Loucy (cell line): ENCODE data around the gene RPS6KA6.

ENCODE experiments used
- EZH2phosphoT487 ChIP-seq: fragments of 200-600 bp; IDR thresholded peaks from 2 replicates; pipeline ENCODE4 v1.6.1; 2018; ENCODE audit warnings: antibody characterized with exemption, mild to moderate bottlenecking, moderate library complexity, borderline replicate concordance
- TF ChIP-seq, protein P1 (sequence below): fragments of 200-600 bp; sonication (generic); conservative IDR thresholded peaks from 2 replicates; pipeline ENCODE4 v1.5.1; 2014; ENCODE audit warnings: mild to moderate bottlenecking, antibody characterized with exemption, low read length

DNA sequence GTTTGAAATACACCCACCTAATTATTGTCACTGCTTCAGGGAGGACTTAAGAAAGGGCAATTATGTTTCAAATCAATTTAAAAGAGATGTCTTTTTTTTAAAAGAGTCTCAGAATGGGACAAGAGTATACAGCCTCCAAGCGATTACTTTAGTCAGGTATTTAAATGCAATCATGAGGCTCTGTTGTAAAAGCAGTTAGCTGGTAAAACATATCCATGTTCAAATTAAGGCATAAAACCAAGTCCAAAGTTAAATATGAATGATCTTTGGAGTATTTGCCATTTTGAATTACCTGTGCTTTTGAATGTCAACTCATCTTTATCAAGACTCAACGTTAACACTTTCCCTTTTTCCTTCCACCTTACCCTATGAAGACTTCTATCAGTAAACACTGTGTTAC lies 13.7 kb downstream of the RPS6KA6 start:
- TF ChIP-seq, protein P1, sequence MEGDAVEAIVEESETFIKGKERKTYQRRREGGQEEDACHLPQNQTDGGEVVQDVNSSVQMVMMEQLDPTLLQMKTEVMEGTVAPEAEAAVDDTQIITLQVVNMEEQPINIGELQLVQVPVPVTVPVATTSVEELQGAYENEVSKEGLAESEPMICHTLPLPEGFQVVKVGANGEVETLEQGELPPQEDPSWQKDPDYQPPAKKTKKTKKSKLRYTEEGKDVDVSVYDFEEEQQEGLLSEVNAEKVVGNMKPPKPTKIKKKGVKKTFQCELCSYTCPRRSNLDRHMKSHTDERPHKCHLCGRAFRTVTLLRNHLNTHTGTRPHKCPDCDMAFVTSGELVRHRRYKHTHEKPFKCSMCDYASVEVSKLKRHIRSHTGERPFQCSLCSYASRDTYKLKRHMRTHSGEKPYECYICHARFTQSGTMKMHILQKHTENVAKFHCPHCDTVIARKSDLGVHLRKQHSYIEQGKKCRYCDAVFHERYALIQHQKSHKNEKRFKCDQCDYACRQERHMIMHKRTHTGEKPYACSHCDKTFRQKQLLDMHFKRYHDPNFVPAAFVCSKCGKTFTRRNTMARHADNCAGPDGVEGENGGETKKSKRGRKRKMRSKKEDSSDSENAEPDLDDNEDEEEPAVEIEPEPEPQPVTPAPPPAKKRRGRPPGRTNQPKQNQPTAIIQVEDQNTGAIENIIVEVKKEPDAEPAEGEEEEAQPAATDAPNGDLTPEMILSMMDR = no peak
- TF ChIP-seq EZH2phosphoT487 = no peak
